NCI-H1436 treated with DMSO at 0.1 percent for 48 hours (cell line): Measurements from ENCODE around the gene PTGFRN.
"Not testable (repeated sequence)": the region's sequence is repeated elsewhere in the genome, so short reads cannot be mapped to it uniquely, and the experiment has no call there.

Experiments used
- DNase-seq: peaks from one replicate; lab custom pipeline; 2025; lab: John Stamatoyannopoulos, UW

PTGFRN gene

GRCh38 chr1:116971965-116972673, 62.4 kb downstream of the PTGFRN start:
- no peak for DNase-seq

- no peak for DNase-seq
Measured at GRCh38 chr1:116972674-116973030, 62.9 kb downstream of the PTGFRN start.

GRCh38 chr1:116980309-116980708, 70.6 kb downstream of the PTGFRN start:
- not testable (repeated sequence) for DNase-seq

- DNase-seq, result no peak
Measured at GRCh38 chr1:116981521-116982037, 71.9 kb downstream of the PTGFRN start.

GRCh38 chr1:116982319-116983004, 72.7 kb downstream of the PTGFRN start:
- no peak for DNase-seq

- no peak for DNase-seq
Measured at GRCh38 chr1:116983112-116983511, 73.4 kb downstream of the PTGFRN start.

- DNase-seq, result no peak
Measured at GRCh38 chr1:116983678-116984077, 74.0 kb downstream of the PTGFRN start.

- DNase-seq, result no peak
Measured at GRCh38 chr1:116984406-116985160, 74.9 kb downstream of the PTGFRN start.

GRCh38 chr1:116986421-116987255, 76.9 kb downstream of the PTGFRN start:
- DNase-seq, result no peak

- DNase-seq, result no peak
Measured at GRCh38 chr1:116987256-116987555, 77.5 kb downstream of the PTGFRN start.

GRCh38 chr1:116988248-116988647, 78.5 kb downstream of the PTGFRN start:
- no peak for DNase-seq

GRCh38 chr1:116988908-116989307, 79.2 kb downstream of the PTGFRN start:
- DNase-seq, result no peak

- DNase-seq, result no peak
Measured at GRCh38 chr1:116989835-116990234, 80.1 kb downstream of the PTGFRN start.

- DNase-seq, result no peak
Measured at GRCh38 chr1:116990612-116991151, 81.0 kb downstream of the PTGFRN start.

GRCh38 chr1:116991171-116991845, 81.6 kb downstream of the PTGFRN start:
- DNase-seq, result no peak

GRCh38 chr1:116991918-116992317, 82.2 kb downstream of the PTGFRN start:
- no peak for DNase-seq

- no peak for DNase-seq
Measured at GRCh38 chr1:116993286-116993685, 83.6 kb downstream of the PTGFRN start.

- DNase-seq, result no peak
Measured at GRCh38 chr1:116994411-116994810, 84.7 kb downstream of the PTGFRN start.

- DNase-seq, result no peak
Measured at GRCh38 chr1:116997066-116997465, 87.3 kb downstream of the PTGFRN start.

- no peak for DNase-seq
Measured at GRCh38 chr1:116997636-116998035, 87.9 kb downstream of the PTGFRN start.

- DNase-seq, result no peak
Measured at GRCh38 chr1:116999596-116999995, 89.9 kb downstream of the PTGFRN start.
